ENCODE results near the gene NME3. TPM values are rescaled to one million over a fixed set of nuclear protein-coding genes. Genes with fewer than 3 reads are reported as not detected.
A peak's percentile ranks its signal among the peaks of the same experiment; 100 is the strongest.

The NME3 gene
- total and polyA plus RNA-seq, 12 donors = 0.95 to 1,073 (median 181) TPM

DNA sequence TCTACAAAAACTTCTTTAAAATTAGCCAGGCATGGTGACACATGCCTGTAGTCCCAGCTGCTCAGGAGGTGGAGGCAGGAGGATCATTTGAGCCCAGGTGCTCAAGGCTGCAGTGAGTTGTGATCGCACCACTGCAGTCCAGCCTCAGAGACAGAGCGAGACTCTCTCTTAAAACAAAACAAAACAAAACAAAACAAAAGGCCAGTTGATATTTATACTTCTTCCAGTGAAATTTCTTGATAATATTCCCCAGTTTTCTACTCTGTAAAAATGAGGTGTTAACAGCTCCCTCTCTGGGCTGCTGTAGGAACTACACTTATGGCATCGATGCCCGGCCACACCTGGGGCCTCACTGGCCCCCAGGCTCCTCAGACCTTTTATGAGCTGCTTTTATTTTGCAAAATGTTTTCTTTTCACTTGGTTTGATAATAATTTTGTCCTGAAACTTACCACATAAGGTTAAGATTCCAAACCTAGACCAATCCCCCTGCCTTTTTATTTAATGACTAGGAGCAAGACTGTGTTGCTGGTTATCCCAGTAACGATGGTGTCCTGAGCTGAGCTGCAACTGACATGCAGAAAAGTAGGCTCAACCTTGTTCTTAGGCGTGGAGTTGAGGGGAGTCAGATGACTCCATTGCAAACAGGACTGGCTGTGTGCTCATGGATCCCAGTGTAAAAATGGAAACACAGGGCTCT is 47.7 kb downstream of the NME3 start:
- DNase-seq = peak; percentile 36 to 77 (median 54)

GRCh38 chr16:1721372-1721771 is 50.0 kb downstream of the NME3 start:
- H3K27me3 ChIP-seq = no peaks in the 10 kb centered on the region
- intact Hi-C loops (cut with DNase I) = no loop called here
- H3K4me1 ChIP-seq (replicated peaks in 1 of 2) = peaks cover 10 to 23% of the 10 kb centered on the region in 2 donors
- peak overlapping the region in 1 of 5 donors; percentile 78 for H3K27ac ChIP-seq
- H3K9me3 ChIP-seq (replicated peaks in 1 of 3) = no peaks in the 10 kb centered on the region
- peaks cover 0 to 19% of the 10 kb centered on the region in 2 donors for H3K36me3 ChIP-seq (replicated peaks in 1 of 2)
- TF ChIP-seq, protein P1, sequence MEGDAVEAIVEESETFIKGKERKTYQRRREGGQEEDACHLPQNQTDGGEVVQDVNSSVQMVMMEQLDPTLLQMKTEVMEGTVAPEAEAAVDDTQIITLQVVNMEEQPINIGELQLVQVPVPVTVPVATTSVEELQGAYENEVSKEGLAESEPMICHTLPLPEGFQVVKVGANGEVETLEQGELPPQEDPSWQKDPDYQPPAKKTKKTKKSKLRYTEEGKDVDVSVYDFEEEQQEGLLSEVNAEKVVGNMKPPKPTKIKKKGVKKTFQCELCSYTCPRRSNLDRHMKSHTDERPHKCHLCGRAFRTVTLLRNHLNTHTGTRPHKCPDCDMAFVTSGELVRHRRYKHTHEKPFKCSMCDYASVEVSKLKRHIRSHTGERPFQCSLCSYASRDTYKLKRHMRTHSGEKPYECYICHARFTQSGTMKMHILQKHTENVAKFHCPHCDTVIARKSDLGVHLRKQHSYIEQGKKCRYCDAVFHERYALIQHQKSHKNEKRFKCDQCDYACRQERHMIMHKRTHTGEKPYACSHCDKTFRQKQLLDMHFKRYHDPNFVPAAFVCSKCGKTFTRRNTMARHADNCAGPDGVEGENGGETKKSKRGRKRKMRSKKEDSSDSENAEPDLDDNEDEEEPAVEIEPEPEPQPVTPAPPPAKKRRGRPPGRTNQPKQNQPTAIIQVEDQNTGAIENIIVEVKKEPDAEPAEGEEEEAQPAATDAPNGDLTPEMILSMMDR (IDR thresholded peaks at IDR 0.05) = no peak
- TF ChIP-seq POLR2A (IDR thresholded peaks at IDR 0.05) = no peak
- DNase-seq = no peak
- 87 to 95% (median 93%) methylated on average over 7 to 9 of the region's 9 CpGs for WGBS, 4 donors
- no peak overlapping the region for H3K4me3 ChIP-seq

More for the DNA sequence above, 47.7 kb downstream of the NME3 start:
- Histone ChIP-seq H3K4me1 (replicated peaks in 1 of 2) (peaks cover 10 to 23% of the 10 kb centered on the region in 2 donors), H3K27me3 (no peaks in the 10 kb centered on the region), H3K4me3 (no peak overlapping the region), H3K27ac (peak overlapping the region in 3 of 5 donors; percentile 68 to 78 (median 76)), H3K9me3 (replicated peaks in 1 of 3) (no peaks in the 10 kb centered on the region), H3K36me3 (replicated peaks in 1 of 2) (peaks cover 0 to 31% of the 10 kb centered on the region in 2 donors)
- WGBS, 4 donors = 28 to 40% (median 31%) methylated on average over 6 of the region's 6 CpGs
- intact Hi-C loops (cut with DNase I) = no loop called here
- no peak for TF ChIP-seq POLR2A (IDR thresholded peaks at IDR 0.05)
- TF ChIP-seq, protein P1 (IDR thresholded peaks at IDR 0.05) = peak; percentile 63 to 81 (median 72)

Small RNA genes within 50 kb of the gene (microRNA-seq; reads per million reads assigned to microRNA genes)
- 0.76 to 2.8 (median 1.3) reads per million in 3 donors for gene MIR3177

Small RNA genes within 50 kb of the gene (small RNA-seq; reads per million reads assigned to genes)
- gene MIR3177 = 0.17 to 1.2 reads per million in 2 donors

Other genes starting within 250 kb of the NME3 start
- gene TMEM204, start 237.9 kb downstream of the NME3 start, total RNA-seq = 10 to 100 TPM; 11.4 to 77.2 (median 25.3) TPM
- gene TMEM204, start 237.9 kb downstream of the NME3 start, polyA plus RNA-seq = 10 to 100 TPM in 2 of 3 donors, 1 to 10 TPM in 1; 7.4 to 30.7 (median 26.6) TPM
- gene IFT140, start 159.5 kb downstream of the NME3 start, total RNA-seq = 10 to 100 TPM; 12.0 to 46.4 (median 27.3) TPM
- 10 to 100 TPM in 2 of 3 donors, 1 to 10 TPM in 1; 6.6 to 62.7 (median 31.3) TPM for gene IFT140, start 159.5 kb downstream of the NME3 start, polyA plus RNA-seq
- 10 to 100 TPM in 5 of 9 donors, 1 to 10 TPM in 4; 5.3 to 17.1 (median 10.1) TPM for gene CRAMP1, start 159.2 kb downstream of the NME3 start, total RNA-seq
- gene CRAMP1, start 159.2 kb downstream of the NME3 start, polyA plus RNA-seq = 10 to 100 TPM in 1 of 3 donors, 1 to 10 TPM in 2; 4.3 to 19.0 (median 7.9) TPM
- gene JPT2, start 93.3 kb downstream of the NME3 start, total RNA-seq = 10 to 100 TPM; 11.9 to 50.5 (median 34.9) TPM
- 10 to 100 TPM; 12.1 to 49.4 (median 12.7) TPM for gene JPT2, start 93.3 kb downstream of the NME3 start, polyA plus RNA-seq
- 10 to 100 TPM; 30.1 to 97.1 (median 50.5) TPM for gene MAPK8IP3, start 65.3 kb downstream of the NME3 start, total RNA-seq
- gene MAPK8IP3, start 65.3 kb downstream of the NME3 start, polyA plus RNA-seq = 100 to 1,000 TPM in 2 of 3 donors, 10 to 100 TPM in 1; 12.1 to 430 (median 147) TPM
- 10 to 100 TPM in 5 of 9 donors, 1 to 10 TPM in 4; 5.7 to 30.6 (median 16.1) TPM for gene EME2, start 1.3 kb upstream of the NME3 start, total RNA-seq
- gene EME2, start 1.3 kb upstream of the NME3 start, polyA plus RNA-seq = 10 to 100 TPM in 2 of 3 donors, 1 to 10 TPM in 1; 1.8 to 90.7 (median 38.0) TPM
- gene MRPS34, start 1.6 kb upstream of the NME3 start, total RNA-seq = 100 to 1,000 TPM; 130 to 226 (median 143) TPM
- gene MRPS34, start 1.6 kb upstream of the NME3 start, polyA plus RNA-seq = 100 to 1,000 TPM in 1 of 3 donors, 10 to 100 TPM in 2; 84.3 to 113 (median 95.6) TPM
- 100 to 1,000 TPM in 5 of 9 donors, 10 to 100 TPM in 4; 44.0 to 158 (median 105) TPM for gene SPSB3, start 11.0 kb upstream of the NME3 start, total RNA-seq
- gene SPSB3, start 11.0 kb upstream of the NME3 start, polyA plus RNA-seq = 100 to 1,000 TPM in 2 of 3 donors, 1 to 10 TPM in 1; 8.3 to 297 (median 238) TPM
- 100 to 1,000 TPM in 4 of 9 donors, 10 to 100 TPM in 5; 51.3 to 252 (median 78.9) TPM for gene NUBP2, start 11.4 kb upstream of the NME3 start, total RNA-seq
- gene NUBP2, start 11.4 kb upstream of the NME3 start, polyA plus RNA-seq = 10 to 100 TPM in 2 of 3 donors, 1 to 10 TPM in 1; 3.0 to 84.8 (median 78.6) TPM
- 1 to 10 TPM in 2 of 9 donors, under 1 TPM in 6, not detected in 1; 0.11 to 3.9 (median 0.23) TPM for gene IGFALS, start 22.2 kb upstream of the NME3 start, total RNA-seq
- gene IGFALS, start 22.2 kb upstream of the NME3 start, polyA plus RNA-seq = under 1 TPM in 2 of 3 donors, not detected in 1; 0.67 to 0.97 TPM
- gene HAGH, start 55.3 kb upstream of the NME3 start, total RNA-seq = 100 to 1,000 TPM in 8 of 9 donors, 10 to 100 TPM in 1; 77.1 to 318 (median 182) TPM
- gene HAGH, start 55.3 kb upstream of the NME3 start, polyA plus RNA-seq = 100 to 1,000 TPM in 2 of 3 donors, 10 to 100 TPM in 1; 75.3 to 213 (median 138) TPM
- 100 to 1,000 TPM in 1 of 9 donors, 10 to 100 TPM in 8; 38.7 to 140 (median 51.9) TPM for gene FAHD1, start 55.7 kb upstream of the NME3 start, total RNA-seq
- gene FAHD1, start 55.7 kb upstream of the NME3 start, polyA plus RNA-seq = 10 to 100 TPM; 15.2 to 60.4 (median 19.9) TPM
- under 1 TPM in 1 of 9 donors, not detected in 8; 0.23 TPM for gene MEIOB, start 100.6 kb upstream of the NME3 start, total RNA-seq
- not detected for gene MEIOB, start 100.6 kb upstream of the NME3 start, polyA plus RNA-seq
- under 1 TPM in 1 of 9 donors, not detected in 8; 0.11 TPM for gene HS3ST6, start 146.9 kb upstream of the NME3 start, total RNA-seq
- gene HS3ST6, start 146.9 kb upstream of the NME3 start, polyA plus RNA-seq = under 1 TPM in 1 of 3 donors, not detected in 2; 0.07 TPM
- gene MSRB1, start 171.7 kb upstream of the NME3 start, total RNA-seq = 10 to 100 TPM in 7 of 9 donors, 1 to 10 TPM in 2; 9.2 to 21.5 (median 14.8) TPM
- gene MSRB1, start 171.7 kb upstream of the NME3 start, polyA plus RNA-seq = 10 to 100 TPM in 2 of 3 donors, 1 to 10 TPM in 1; 8.1 to 38.9 (median 21.5) TPM
- gene RPL3L, start 183.1 kb upstream of the NME3 start, total RNA-seq = under 1 TPM in 2 of 9 donors, not detected in 7; 0.06 to 0.20 TPM
- under 1 TPM in 1 of 3 donors, not detected in 2; 0.07 TPM for gene RPL3L, start 183.1 kb upstream of the NME3 start, polyA plus RNA-seq
- gene NDUFB10, start 188.0 kb upstream of the NME3 start, total RNA-seq = 100 to 1,000 TPM; 134 to 298 (median 155) TPM
- 100 to 1,000 TPM; 109 to 268 (median 213) TPM for gene NDUFB10, start 188.0 kb upstream of the NME3 start, polyA plus RNA-seq
- gene RPS2, start 193.3 kb upstream of the NME3 start, total RNA-seq = 1,000 to 10,000 TPM; 1,192 to 2,338 (median 1,647) TPM
- gene RPS2, start 193.3 kb upstream of the NME3 start, polyA plus RNA-seq = 1,000 to 10,000 TPM; 1,045 to 4,016 (median 2,050) TPM
- under 1 TPM in 1 of 9 donors, not detected in 8; 0.47 TPM for gene RNF151, start 195.3 kb upstream of the NME3 start, total RNA-seq
- gene RNF151, start 195.3 kb upstream of the NME3 start, polyA plus RNA-seq = under 1 TPM in 2 of 3 donors, not detected in 1; 0.20 to 0.64 TPM
- 100 to 1,000 TPM in 1 of 9 donors, 10 to 100 TPM in 8; 22.3 to 137 (median 34.8) TPM for gene TBL3, start 200.5 kb upstream of the NME3 start, total RNA-seq
- 100 to 1,000 TPM in 2 of 3 donors, 10 to 100 TPM in 1; 10.8 to 106 (median 105) TPM for gene TBL3, start 200.5 kb upstream of the NME3 start, polyA plus RNA-seq
- gene NOXO1, start 209.9 kb upstream of the NME3 start, total RNA-seq = under 1 TPM in 3 of 9 donors, not detected in 6; 0.28 to 0.53 (median 0.47) TPM
- gene NOXO1, start 209.9 kb upstream of the NME3 start, polyA plus RNA-seq = 1 to 10 TPM in 2 of 3 donors, not detected in 1; 1.3 to 3.3 TPM
- 10 to 100 TPM; 16.4 to 37.6 (median 26.9) TPM for gene GFER, start 212.7 kb upstream of the NME3 start, total RNA-seq
- 10 to 100 TPM; 17.4 to 60.8 (median 54.4) TPM for gene GFER, start 212.7 kb upstream of the NME3 start, polyA plus RNA-seq
- gene SYNGR3, start 218.4 kb upstream of the NME3 start, total RNA-seq = 10 to 100 TPM in 1 of 9 donors, 1 to 10 TPM in 3, under 1 TPM in 3, not detected in 2; 0.54 to 10.9 (median 1.1) TPM
- gene SYNGR3, start 218.4 kb upstream of the NME3 start, polyA plus RNA-seq = 1 to 10 TPM; 3.2 to 5.2 (median 4.4) TPM
- gene ZNF598, start 238.3 kb upstream of the NME3 start, total RNA-seq = 10 to 100 TPM in 8 of 9 donors, 1 to 10 TPM in 1; 4.7 to 36.6 (median 27.5) TPM
- gene ZNF598, start 238.3 kb upstream of the NME3 start, polyA plus RNA-seq = 10 to 100 TPM in 2 of 3 donors, 1 to 10 TPM in 1; 8.3 to 51.5 (median 37.9) TPM
- gene NPW, start 248.2 kb upstream of the NME3 start, total RNA-seq = 1 to 10 TPM in 3 of 9 donors, under 1 TPM in 1, not detected in 5; 0.50 to 3.9 (median 1.4) TPM
- 1 to 10 TPM in 1 of 3 donors, under 1 TPM in 1, not detected in 1; 0.88 to 1.3 TPM for gene NPW, start 248.2 kb upstream of the NME3 start, polyA plus RNA-seq